HG03045 (cell line): ENCODE measurements around the gene ZSCAN21.

ENCODE experiments used
- ATAC-seq: cut with Tn5 transposase; IDR thresholded peaks from one replicate; pipeline ENCODE4 v1.9.1; 2021; ENCODE audit warnings: mild to moderate bottlenecking, moderate library complexity; ENCODE audit not compliant: unreplicated experiment

ZSCAN21 gene

GRCh38 chr7:100072462-100072861 is 22.9 kb downstream of the ZSCAN21 start:
- no peak for ATAC-seq

GRCh38 chr7:100074841-100075240 is 25.3 kb downstream of the ZSCAN21 start:
- no peak for ATAC-seq

GRCh38 chr7:100075418-100075817 is 25.8 kb downstream of the ZSCAN21 start:
- ATAC-seq = no peak

GRCh38 chr7:100077205-100077604 is 27.6 kb downstream of the ZSCAN21 start:
- no peak for ATAC-seq

GRCh38 chr7:100079024-100079560 is 29.5 kb downstream of the ZSCAN21 start:
- no peak for ATAC-seq

- ATAC-seq = no peak
Measured at GRCh38 chr7:100080907-100081534, 31.4 kb downstream of the ZSCAN21 start.

- ATAC-seq = peak; percentile 90
Measured at GRCh38 chr7:100081535-100082102, 32.0 kb downstream of the ZSCAN21 start, which contains the start of gene ZNF3. ZNF3 (minus strand) TSS chr7:100081723; CDS start chr7:100077357, 4,366 bp downstream.

GRCh38 chr7:100082978-100083377 is 33.4 kb downstream of the ZSCAN21 start:
- ATAC-seq = no peak

GRCh38 chr7:100085515-100085914 is 35.9 kb downstream of the ZSCAN21 start:
- no peak for ATAC-seq

GRCh38 chr7:100087055-100087750 is 37.6 kb downstream of the ZSCAN21 start:
- no peak for ATAC-seq

GRCh38 chr7:100088095-100088620 is 38.6 kb downstream of the ZSCAN21 start:
- ATAC-seq = no peak

- ATAC-seq = peak; percentile 63
Measured at GRCh38 chr7:100088621-100089457, 39.3 kb downstream of the ZSCAN21 start, which contains the start of gene COPS6. COPS6 (plus strand) TSS chr7:100088969; CDS start chr7:100088991, 22 bp downstream.

GRCh38 chr7:100089458-100090196 is 40.1 kb downstream of the ZSCAN21 start:
- no peak for ATAC-seq

GRCh38 chr7:100090527-100091410 is 41.2 kb downstream of the ZSCAN21 start:
- ATAC-seq = no peak

GRCh38 chr7:100091411-100092181 is 42.0 kb downstream of the ZSCAN21 start:
- ATAC-seq = no peak

- ATAC-seq = no peak
Measured at GRCh38 chr7:100093054-100093453, 43.5 kb downstream of the ZSCAN21 start.

- ATAC-seq = no peak
Measured at GRCh38 chr7:100093498-100093897, 43.9 kb downstream of the ZSCAN21 start.

GRCh38 chr7:100093925-100094486 is 44.4 kb downstream of the ZSCAN21 start:
- no peak for ATAC-seq
